Panc1 (cell line): Measurements from ENCODE around the gene KRT72. TPM values are rescaled to one million over a fixed set of nuclear protein-coding genes. Genes with fewer than 3 reads are reported as not detected.

Experiments
- ATAC-seq: fragments of 200-7000 bp; cut with Tn5 transposase; 2 replicates; pipeline ENCODE4 v1.9.1; 2020; ENCODE audit warnings: mild to moderate bottlenecking, moderate library complexity
- BruUV-seq: library from RNA; stranded (reverse); fragments of 400-500 nt; replicated peaks from 2 replicates; lab custom pipeline; 2021; lab: Mats Ljungman, UMichigan
- CTCF ChIA-PET: fragments of 300-600 bp; sonication (Branson Sonifier 250); formaldehyde crosslinking; loops from one replicate; lab custom pipeline; 2022; ENCODE audit warnings: antibody characterized with exemption; lab: Charles Lee
- POLR2A ChIA-PET: fragments of 300-600 bp; sonication (Branson Sonifier 250); formaldehyde crosslinking; loops from one replicate; lab custom pipeline; 2022; ENCODE audit warnings: antibody characterized with exemption; lab: Charles Lee
- DNase-seq: peaks from one replicate; pipeline ENCODE4 v3.0.0-alpha.2; 2010; ENCODE audit warnings: low read depth, low spot score
- H3K27ac ChIP-seq: 2 replicates; pipeline ENCODE4 v1.5.1; 2011; ENCODE audit warnings: mild to moderate bottlenecking, low read length, inconsistent platforms
- H3K27me3 ChIP-seq: fragments of 200-500 bp; sonication (Bioruptor generic); 2 replicates; pipeline ENCODE4 v1.6.0; 2014; ENCODE audit warnings: low read length, inconsistent platforms; ENCODE audit not compliant: control insufficient read depth, insufficient read depth
- H3K36me3 ChIP-seq: fragments of 200-500 bp; sonication (Bioruptor generic); 2 replicates; pipeline ENCODE4 v1.5.1; 2014; ENCODE audit warnings: inconsistent platforms, mild to moderate bottlenecking, low read length, moderate library complexity; ENCODE audit not compliant: control insufficient read depth, insufficient read depth
- H3K4me1 ChIP-seq: 2 replicates; pipeline ENCODE4 v1.5.1; 2011; ENCODE audit warnings: inconsistent platforms, mild to moderate bottlenecking, low read length, moderate library complexity; ENCODE audit not compliant: control insufficient read depth, insufficient read depth
- H3K4me3 ChIP-seq, 2 experiments: 2 replicates each; pipeline ENCODE4 v1.5.1; 2011 to 2012; ENCODE audit warnings: low read depth in 2 of 2, low read length in 2 of 2, mild to moderate bottlenecking in 2 of 2, inconsistent platforms in 1 of 2, moderate library complexity in 1 of 2
- H3K9me3 ChIP-seq: fragments of 200-500 bp; sonication (Bioruptor generic); 2 replicates; pipeline ENCODE4 v1.5.1; 2014; ENCODE audit warnings: low read depth, mild to moderate bottlenecking, inconsistent platforms, low read length, moderate library complexity; ENCODE audit not compliant: control insufficient read depth, insufficient read depth
- CTCF ChIP-seq: fragments of 450-650 bp; IDR thresholded peaks from 2 replicates; pipeline ENCODE4 v1.5.1; 2017; ENCODE audit warnings: mild to moderate bottlenecking
- POLR2AphosphoS5 ChIP-seq: IDR thresholded peaks from 2 replicates; pipeline ENCODE4 v1.6.1; 2012; ENCODE audit warnings: mild to moderate bottlenecking, low read depth, low read length, moderate library complexity
- REST ChIP-seq, 2 experiments: IDR thresholded peaks; 2 replicates each; pipeline ENCODE4 v1.6.1; 2011 to 2012; ENCODE audit warnings: low read depth in 2 of 2, control low read depth in 1 of 2, low read length in 1 of 2, mild to moderate bottlenecking in 1 of 2, moderate library complexity in 1 of 2; ENCODE audit not compliant: insufficient read depth in 1 of 2
- SIN3A ChIP-seq: IDR thresholded peaks from 2 replicates; pipeline ENCODE4 v1.6.1; 2012; ENCODE audit warnings: low read depth, mild to moderate bottlenecking, low read length, moderate library complexity, borderline replicate concordance; ENCODE audit not compliant: insufficient read depth
- TCF7L2 ChIP-seq: IDR thresholded peaks from 2 replicates; pipeline ENCODE4 v1.6.1; 2011; ENCODE audit warnings: mild to moderate bottlenecking, low read depth, low read length, inconsistent platforms
- in situ Hi-C: cut with HindIII; loops from 2 replicates; pipeline ENCODE4 v1.10.0; 2016; ENCODE audit warnings: low sequenced_read_pairs, low pct_unique_long_range_greater_than_20kb
- intact Hi-C: fragments of 100-400 bp; cut with micrococcal nuclease; formaldehyde crosslinking; loops from one replicate; pipeline ENCODE4 v1.10.0; 2022; ENCODE audit not compliant: unreplicated experiment
- total RNA-seq: library from RNA; stranded (reverse); gene quantifications from one replicate; pipeline ENCODE4 v1.2.1, GENCODE V29; 2021; ENCODE audit not compliant: unreplicated experiment

The KRT72 gene
- total RNA-seq, 1 experiment from 2014 or later = not detected

- TF ChIP-seq POLR2AphosphoS5 = no peak
- in situ Hi-C loops (no loop called here), intact Hi-C loops (no loop called here)
- H3K4me3 ChIP-seq = no peak overlapping the region
- no peak for ATAC-seq
- DNase-seq = no peak
- no peaks in the 10 kb centered on the region for H3K4me1 ChIP-seq
- no TSS peak for BruUV-seq
- CTCF ChIA-PET = no interaction called here
- POLR2A ChIA-PET = no interaction called here
- peaks cover 25% of the 10 kb centered on the region for H3K27me3 ChIP-seq
- no peaks in the 10 kb centered on the region for H3K9me3 ChIP-seq
- no peaks in the 10 kb centered on the region for H3K36me3 ChIP-seq
- H3K27ac ChIP-seq = no peak overlapping the region
These were observed 26.3 kb upstream of the KRT72 start for GRCh38 chr12:52627395-52628110.

- intact Hi-C loops (no loop called here), in situ Hi-C loops (no loop called here)
- CTCF ChIA-PET = no interaction called here
- POLR2A ChIA-PET = no interaction called here
- Histone ChIP-seq H3K27me3 (peaks cover 28% of the 10 kb centered on the region), H3K4me1 (no peaks in the 10 kb centered on the region), H3K27ac (no peak overlapping the region), H3K4me3 (no peak overlapping the region), H3K36me3 (no peaks in the 10 kb centered on the region), H3K9me3 (no peaks in the 10 kb centered on the region)
- ATAC-seq (no peak), DNase-seq (no peak)
- TF ChIP-seq SIN3A = no peak
- TF ChIP-seq POLR2AphosphoS5 = no peak
- no peak for TF ChIP-seq CTCF
- no TSS peak for BruUV-seq
These were observed 21.1 kb upstream of the KRT72 start for GRCh38 chr12:52622349-52622748.

GRCh38 chr12:52618866-52619265 is 17.6 kb upstream of the KRT72 start:
- no peak for ATAC-seq
- H3K9me3 ChIP-seq = no peaks in the 10 kb centered on the region
- peaks cover 9% of the 10 kb centered on the region for H3K27me3 ChIP-seq
- no peak for DNase-seq
- no TSS peak for BruUV-seq
- intact Hi-C loops = no loop called here
- ChIA-PET POLR2A (no interaction called here), CTCF (interaction anchor here (0.7 kb wide), 1 partner anchor 120 kb away, joined by 5 read pairs; no protein-coding TSS in a partner anchor)
- H3K36me3 ChIP-seq = no peaks in the 10 kb centered on the region
- in situ Hi-C loops = no loop called here
- H3K4me1 ChIP-seq = no peaks in the 10 kb centered on the region
- no peak overlapping the region for H3K4me3 ChIP-seq
- H3K27ac ChIP-seq = no peak overlapping the region
- TF ChIP-seq SIN3A (no peak), TCF7L2 (no peak), CTCF (no peak), POLR2AphosphoS5 (no peak), REST (IDR thresholded peaks at IDR 0.05; ENCODE audit: insufficient read depth in 1 of 2, low read depth in 2 of 2, low read length in 1 of 2) (no peak)
